ENCODE data around the gene SHISAL2A.

DNA sequence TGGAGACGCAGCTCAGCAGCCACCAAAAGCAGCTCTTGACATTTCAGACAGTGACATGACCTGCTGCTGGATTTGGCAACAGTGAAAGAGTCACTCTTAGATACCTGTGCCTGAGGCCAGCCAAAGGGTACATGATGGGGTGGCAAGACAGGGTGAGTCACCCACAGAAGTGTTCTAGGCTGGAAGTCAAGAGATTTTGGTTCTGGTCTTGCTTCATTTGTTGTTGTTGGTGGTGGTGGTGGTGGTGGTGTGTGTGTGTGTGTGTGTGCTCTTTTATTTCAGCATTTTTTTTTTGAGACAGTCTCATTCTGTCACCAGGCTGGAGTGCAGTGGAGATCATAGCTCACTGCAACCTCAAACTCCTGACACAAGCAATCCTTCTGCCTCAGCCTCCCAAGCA is 25.8 kb downstream of the SHISAL2A start:
- TF ChIP-seq, protein P1, sequence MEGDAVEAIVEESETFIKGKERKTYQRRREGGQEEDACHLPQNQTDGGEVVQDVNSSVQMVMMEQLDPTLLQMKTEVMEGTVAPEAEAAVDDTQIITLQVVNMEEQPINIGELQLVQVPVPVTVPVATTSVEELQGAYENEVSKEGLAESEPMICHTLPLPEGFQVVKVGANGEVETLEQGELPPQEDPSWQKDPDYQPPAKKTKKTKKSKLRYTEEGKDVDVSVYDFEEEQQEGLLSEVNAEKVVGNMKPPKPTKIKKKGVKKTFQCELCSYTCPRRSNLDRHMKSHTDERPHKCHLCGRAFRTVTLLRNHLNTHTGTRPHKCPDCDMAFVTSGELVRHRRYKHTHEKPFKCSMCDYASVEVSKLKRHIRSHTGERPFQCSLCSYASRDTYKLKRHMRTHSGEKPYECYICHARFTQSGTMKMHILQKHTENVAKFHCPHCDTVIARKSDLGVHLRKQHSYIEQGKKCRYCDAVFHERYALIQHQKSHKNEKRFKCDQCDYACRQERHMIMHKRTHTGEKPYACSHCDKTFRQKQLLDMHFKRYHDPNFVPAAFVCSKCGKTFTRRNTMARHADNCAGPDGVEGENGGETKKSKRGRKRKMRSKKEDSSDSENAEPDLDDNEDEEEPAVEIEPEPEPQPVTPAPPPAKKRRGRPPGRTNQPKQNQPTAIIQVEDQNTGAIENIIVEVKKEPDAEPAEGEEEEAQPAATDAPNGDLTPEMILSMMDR (IDR thresholded peaks at IDR 0.05), result no peak
- TF ChIP-seq POLR2A (IDR thresholded peaks at IDR 0.05), result no peak
